ENCODE data around the gene CEP95.

- no peak for TF ChIP-seq POLR2A (IDR thresholded peaks at IDR 0.05)
- TF ChIP-seq, protein P1, sequence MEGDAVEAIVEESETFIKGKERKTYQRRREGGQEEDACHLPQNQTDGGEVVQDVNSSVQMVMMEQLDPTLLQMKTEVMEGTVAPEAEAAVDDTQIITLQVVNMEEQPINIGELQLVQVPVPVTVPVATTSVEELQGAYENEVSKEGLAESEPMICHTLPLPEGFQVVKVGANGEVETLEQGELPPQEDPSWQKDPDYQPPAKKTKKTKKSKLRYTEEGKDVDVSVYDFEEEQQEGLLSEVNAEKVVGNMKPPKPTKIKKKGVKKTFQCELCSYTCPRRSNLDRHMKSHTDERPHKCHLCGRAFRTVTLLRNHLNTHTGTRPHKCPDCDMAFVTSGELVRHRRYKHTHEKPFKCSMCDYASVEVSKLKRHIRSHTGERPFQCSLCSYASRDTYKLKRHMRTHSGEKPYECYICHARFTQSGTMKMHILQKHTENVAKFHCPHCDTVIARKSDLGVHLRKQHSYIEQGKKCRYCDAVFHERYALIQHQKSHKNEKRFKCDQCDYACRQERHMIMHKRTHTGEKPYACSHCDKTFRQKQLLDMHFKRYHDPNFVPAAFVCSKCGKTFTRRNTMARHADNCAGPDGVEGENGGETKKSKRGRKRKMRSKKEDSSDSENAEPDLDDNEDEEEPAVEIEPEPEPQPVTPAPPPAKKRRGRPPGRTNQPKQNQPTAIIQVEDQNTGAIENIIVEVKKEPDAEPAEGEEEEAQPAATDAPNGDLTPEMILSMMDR (IDR thresholded peaks at IDR 0.05): no peak
These were observed 6.8 kb upstream of the CEP95 start for GRCh38 chr17:64499805-64500486.

All from heart left ventricle (tissue), 13 donors.